K562 (cell line): ENCODE measurements around the gene FGR. TPM values are rescaled to one million over a fixed set of nuclear protein-coding genes. Genes with fewer than 3 reads are reported as not detected.

Experiments used
- ATF1 ChIP-seq, 2 experiments: fragments of 450-650 bp in 1 of 2; IDR thresholded peaks; 2 replicates each; pipeline ENCODE4 v1.6.1; 2016; ENCODE audit warnings: missing compliant biosample characterization in 1 of 2, missing genetic modification characterization in 1 of 2
- CSDE1 ChIP-seq, 2 experiments: fragments of 450-650 bp; IDR thresholded peaks; 2 replicates each; pipeline ENCODE4 v1.6.1; 2016; ENCODE audit warnings: mild to moderate bottlenecking in 1 of 2
- EHMT2 ChIP-seq: fragments of 450-650 bp; IDR thresholded peaks from 2 replicates; pipeline ENCODE4 v1.6.1; 2018; ENCODE audit warnings: antibody characterized with exemption
- HCFC1 ChIP-seq: IDR thresholded peaks from 2 replicates; pipeline ENCODE4 v1.6.1; 2012; ENCODE audit warnings: low read depth, low read length, improper control_type of control experiment
- MAFF ChIP-seq: IDR thresholded peaks from 2 replicates; pipeline ENCODE4 v1.6.1; 2012; ENCODE audit warnings: low read length, improper control_type of control experiment
- NFIX ChIP-seq: fragments of 250-450 bp; sonication (Bioruptor Pico); IDR thresholded peaks from 2 replicates; pipeline ENCODE4 v1.4.0; 2020; ENCODE audit warnings: low read depth, mild to moderate bottlenecking, moderate library complexity
- RAD21 ChIP-seq, 2 experiments: fragments of 250-450 bp in 1 of 2; fragments of 450-650 bp in 1 of 2; sonication (Bioruptor Pico) in 1 of 2; formaldehyde crosslinking in 1 of 2; IDR thresholded peaks in 1 of 2; conservative IDR thresholded peaks in 1 of 2; 2 replicates each; pipeline versions ENCODE4 v1.4.0 to v1.8.0; 2020 to 2022; ENCODE audit warnings: mild to moderate bottlenecking in 2 of 2, moderate library complexity in 1 of 2
- RB1 ChIP-seq: fragments of 450-650 bp; IDR thresholded peaks from 2 replicates; pipeline ENCODE4 v1.6.1; 2017; ENCODE audit warnings: low read depth, mild to moderate bottlenecking
- ZNF695 ChIP-seq: fragments of 450-650 bp; formaldehyde crosslinking; IDR thresholded peaks from 2 replicates; pipeline ENCODE4 v1.4.0; 2020; ENCODE audit warnings: mild to moderate bottlenecking, moderate library complexity
- polyA plus RNA-seq, 8 experiments: library from polyadenylated mRNA; depleted of rRNA in 4 of 8; stranded (reverse) in 5 of 8; unstranded in 3 of 8; fragments of >200 nt; fragmentation: Nextera tagmentation in 2 of 8; fragmentation: Illumina TruSeq in 1 of 8; extraction: Ambion mirVana in 2 of 8; extraction: Trizol in 1 of 8; gene quantifications; 2 replicates each; pipeline versions ENCODE4 v1.2.1 to v1.2.3, GENCODE V29; 2011 to 2014; ENCODE audit warnings: inconsistent platforms in 1 of 8, missing spikeins in 1 of 8
- total RNA-seq, 7 experiments: library from RNA; depleted of rRNA in 6 of 7; stranded (reverse); fragments of >200 nt in 6 of 7; fragmentation: Illumina TruSeq in 2 of 7; extraction: Trizol in 2 of 7; gene quantifications; 2 replicates each; pipeline versions ENCODE4 v1.2.1 to v1.2.3, GENCODE V29; 2011 to 2021; ENCODE audit warnings: low replicate concordance in 1 of 7
- TF ChIP-seq, protein P1 (sequence below), 2 experiments: fragments of 450-650 bp in 1 of 2; sonication (generic) in 1 of 2; formaldehyde crosslinking in 1 of 2; IDR thresholded peaks; 2 replicates each; pipeline versions ENCODE4 v1.7.1 to v1.9.0; 2016 to 2022; ENCODE audit warnings: inconsistent platforms in 1 of 2, mild to moderate bottlenecking in 1 of 2, missing genetic modification reagents in 1 of 2
- TF ChIP-seq, protein P2 (sequence below), 2 experiments: fragments of 450-650 bp; IDR thresholded peaks; 2 replicates each; pipeline ENCODE4 v1.6.1; 2018; ENCODE audit warnings: mild to moderate bottlenecking in 2 of 2, low read depth in 1 of 2; ENCODE audit not compliant: partially characterized antibody in 2 of 2

Gene FGR
- total and polyA plus RNA-seq, 9 of the 15 experiments (the other 6 are each of a cell fraction or from before 2014, with no cell fraction given) = 0.04 to 0.11 TPM; not detected in 7

DNA sequence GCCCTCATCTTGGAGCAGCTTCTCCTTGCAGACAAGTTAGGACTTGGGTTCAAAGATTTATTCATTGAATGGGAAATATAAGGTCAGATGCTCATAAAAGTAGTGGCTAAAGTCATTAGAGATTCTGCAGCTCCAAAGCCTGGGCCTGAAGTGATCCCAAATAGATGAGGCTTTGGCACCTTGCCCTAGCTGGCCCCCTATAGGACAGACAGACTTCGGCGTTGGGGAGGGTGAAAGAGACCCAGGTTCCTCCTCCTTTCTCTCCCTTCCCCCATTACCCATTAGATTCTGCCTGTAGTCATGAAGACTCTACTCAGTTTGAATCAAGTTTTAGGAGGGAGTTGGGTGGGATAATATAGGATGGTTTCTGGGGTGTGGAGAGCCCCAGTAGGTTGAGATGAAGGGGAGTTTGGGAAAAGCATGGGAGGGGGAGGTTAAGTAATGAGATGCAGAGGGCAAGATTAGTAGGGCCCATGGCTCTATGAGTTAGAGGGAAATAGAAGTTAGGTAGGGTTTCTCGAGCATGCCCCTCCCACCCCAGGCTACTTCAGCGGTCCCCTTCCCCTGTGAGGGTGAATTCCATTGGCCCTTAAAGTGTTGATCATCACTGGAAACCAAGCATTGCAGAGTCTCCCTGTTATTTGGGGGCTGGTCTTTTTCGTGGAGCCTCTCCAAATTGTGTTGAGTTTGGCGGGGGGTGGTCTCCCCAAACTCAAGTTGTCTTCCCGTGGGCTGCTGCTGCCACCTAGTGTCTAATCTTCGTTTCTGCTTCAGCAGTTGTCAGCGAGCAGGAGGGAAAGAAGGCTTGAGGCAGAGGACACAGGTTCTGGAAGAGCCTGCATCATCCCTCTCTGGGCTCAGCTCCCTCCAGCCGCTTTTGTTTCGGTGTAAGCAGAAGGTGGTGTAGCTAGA is 28.9 kb downstream of the FGR start (continued):
- TF ChIP-seq, protein P1, sequence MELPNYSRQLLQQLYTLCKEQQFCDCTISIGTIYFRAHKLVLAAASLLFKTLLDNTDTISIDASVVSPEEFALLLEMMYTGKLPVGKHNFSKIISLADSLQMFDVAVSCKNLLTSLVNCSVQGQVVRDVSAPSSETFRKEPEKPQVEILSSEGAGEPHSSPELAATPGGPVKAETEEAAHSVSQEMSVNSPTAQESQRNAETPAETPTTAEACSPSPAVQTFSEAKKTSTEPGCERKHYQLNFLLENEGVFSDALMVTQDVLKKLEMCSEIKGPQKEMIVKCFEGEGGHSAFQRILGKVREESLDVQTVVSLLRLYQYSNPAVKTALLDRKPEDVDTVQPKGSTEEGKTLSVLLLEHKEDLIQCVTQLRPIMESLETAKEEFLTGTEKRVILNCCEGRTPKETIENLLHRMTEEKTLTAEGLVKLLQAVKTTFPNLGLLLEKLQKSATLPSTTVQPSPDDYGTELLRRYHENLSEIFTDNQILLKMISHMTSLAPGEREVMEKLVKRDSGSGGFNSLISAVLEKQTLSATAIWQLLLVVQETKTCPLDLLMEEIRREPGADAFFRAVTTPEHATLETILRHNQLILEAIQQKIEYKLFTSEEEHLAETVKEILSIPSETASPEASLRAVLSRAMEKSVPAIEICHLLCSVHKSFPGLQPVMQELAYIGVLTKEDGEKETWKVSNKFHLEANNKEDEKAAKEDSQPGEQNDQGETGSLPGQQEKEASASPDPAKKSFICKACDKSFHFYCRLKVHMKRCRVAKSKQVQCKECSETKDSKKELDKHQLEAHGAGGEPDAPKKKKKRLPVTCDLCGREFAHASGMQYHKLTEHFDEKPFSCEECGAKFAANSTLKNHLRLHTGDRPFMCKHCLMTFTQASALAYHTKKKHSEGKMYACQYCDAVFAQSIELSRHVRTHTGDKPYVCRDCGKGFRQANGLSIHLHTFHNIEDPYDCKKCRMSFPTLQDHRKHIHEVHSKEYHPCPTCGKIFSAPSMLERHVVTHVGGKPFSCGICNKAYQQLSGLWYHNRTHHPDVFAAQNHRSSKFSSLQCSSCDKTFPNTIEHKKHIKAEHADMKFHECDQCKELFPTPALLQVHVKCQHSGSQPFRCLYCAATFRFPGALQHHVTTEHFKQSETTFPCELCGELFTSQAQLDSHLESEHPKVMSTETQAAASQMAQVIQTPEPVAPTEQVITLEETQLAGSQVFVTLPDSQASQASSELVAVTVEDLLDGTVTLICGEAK (IDR thresholded peaks at IDR 0.05) = no peak
- TF ChIP-seq, protein P1 (CRISPR knock-in tag; IDR thresholded peaks at IDR 0.05) = no peak
- peak; percentile 36 for TF ChIP-seq NFIX (CRISPR knock-in tag)
- peak; percentile 18; the same call in 1 of the 2 replicates for TF ChIP-seq HCFC1
- TF ChIP-seq RB1 = peak; percentile 59
- peak; percentile 99 for TF ChIP-seq RAD21 (CRISPR knock-in tag; conservative IDR thresholded peaks at IDR 0.05 in 1 of 2, IDR thresholded peaks at IDR 0.05 in 1 of 2)
- TF ChIP-seq ATF1 (CRISPR knock-in tag; IDR thresholded peaks at IDR 0.05) = no peak
- 0 out of 2 replicates have a peak, but pooled peaks have one; percentile 18 for TF ChIP-seq ATF1 (tag; IDR thresholded peaks at IDR 0.05)
- 0 out of 2 replicates have a peak, but pooled peaks have one; percentile 9 for TF ChIP-seq ZNF695 (CRISPR knock-in tag)
- peak; percentile 2; the same call in 1 of the 2 replicates for TF ChIP-seq MAFF
- TF ChIP-seq, protein P2, sequence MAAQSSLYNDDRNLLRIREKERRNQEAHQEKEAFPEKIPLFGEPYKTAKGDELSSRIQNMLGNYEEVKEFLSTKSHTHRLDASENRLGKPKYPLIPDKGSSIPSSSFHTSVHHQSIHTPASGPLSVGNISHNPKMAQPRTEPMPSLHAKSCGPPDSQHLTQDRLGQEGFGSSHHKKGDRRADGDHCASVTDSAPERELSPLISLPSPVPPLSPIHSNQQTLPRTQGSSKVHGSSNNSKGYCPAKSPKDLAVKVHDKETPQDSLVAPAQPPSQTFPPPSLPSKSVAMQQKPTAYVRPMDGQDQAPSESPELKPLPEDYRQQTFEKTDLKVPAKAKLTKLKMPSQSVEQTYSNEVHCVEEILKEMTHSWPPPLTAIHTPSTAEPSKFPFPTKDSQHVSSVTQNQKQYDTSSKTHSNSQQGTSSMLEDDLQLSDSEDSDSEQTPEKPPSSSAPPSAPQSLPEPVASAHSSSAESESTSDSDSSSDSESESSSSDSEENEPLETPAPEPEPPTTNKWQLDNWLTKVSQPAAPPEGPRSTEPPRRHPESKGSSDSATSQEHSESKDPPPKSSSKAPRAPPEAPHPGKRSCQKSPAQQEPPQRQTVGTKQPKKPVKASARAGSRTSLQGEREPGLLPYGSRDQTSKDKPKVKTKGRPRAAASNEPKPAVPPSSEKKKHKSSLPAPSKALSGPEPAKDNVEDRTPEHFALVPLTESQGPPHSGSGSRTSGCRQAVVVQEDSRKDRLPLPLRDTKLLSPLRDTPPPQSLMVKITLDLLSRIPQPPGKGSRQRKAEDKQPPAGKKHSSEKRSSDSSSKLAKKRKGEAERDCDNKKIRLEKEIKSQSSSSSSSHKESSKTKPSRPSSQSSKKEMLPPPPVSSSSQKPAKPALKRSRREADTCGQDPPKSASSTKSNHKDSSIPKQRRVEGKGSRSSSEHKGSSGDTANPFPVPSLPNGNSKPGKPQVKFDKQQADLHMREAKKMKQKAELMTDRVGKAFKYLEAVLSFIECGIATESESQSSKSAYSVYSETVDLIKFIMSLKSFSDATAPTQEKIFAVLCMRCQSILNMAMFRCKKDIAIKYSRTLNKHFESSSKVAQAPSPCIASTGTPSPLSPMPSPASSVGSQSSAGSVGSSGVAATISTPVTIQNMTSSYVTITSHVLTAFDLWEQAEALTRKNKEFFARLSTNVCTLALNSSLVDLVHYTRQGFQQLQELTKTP (IDR thresholded peaks at IDR 0.05; ENCODE audit: low read depth in 1 of 2, partially characterized antibody in 2 of 2) = peak in 1 of 2 experiments; percentile 44
- peak in 1 of 2 experiments; percentile 52; a peak in 1 of 4 replicates for TF ChIP-seq CSDE1 (IDR thresholded peaks at IDR 0.05)
- TF ChIP-seq EHMT2 = peak; percentile 36; the same call in 1 of the 2 replicates
